WTC11 (cell line): ENCODE measurements around the gene PDK3. TPM values are rescaled to one million over a fixed set of nuclear protein-coding genes. Genes with fewer than 3 reads are reported as not detected.

ENCODE experiments used
- ATAC-seq: fragments of 200-7000 bp; cut with Tn5 transposase; 2 replicates; pipeline ENCODE4 v1.10.0; 2021; ENCODE audit warnings: mild to moderate bottlenecking, moderate library complexity
- CTCF ChIA-PET: fragments of 300-600 bp; sonication (Branson Sonifier 250); formaldehyde crosslinking; loops from one replicate; lab custom pipeline; 2021; ENCODE audit warnings: antibody characterized with exemption; lab: Charles Lee
- POLR2A ChIA-PET: fragments of 350-600 bp; sonication (Branson Sonifier 250); formaldehyde crosslinking; loops from one replicate; lab custom pipeline; 2021; ENCODE audit warnings: antibody characterized with exemption; lab: Charles Lee
- DNase-seq: peaks from one replicate; pipeline ENCODE4 v3.0.0; 2021; ENCODE audit warnings: low spot score
- H3K27ac Mint-ChIP-seq: 2 replicates; pipeline ENCODE4 v1.8.0; 2021; ENCODE audit warnings: mixed read lengths
- H3K27me3 Mint-ChIP-seq: 2 replicates; pipeline ENCODE4 v1.8.0; 2021; ENCODE audit warnings: low read depth, mild to moderate bottlenecking, moderate library complexity, mixed read lengths
- H3K36me3 Mint-ChIP-seq: 2 replicates; pipeline ENCODE4 v1.8.0; 2021; ENCODE audit warnings: mixed read lengths
- H3K4me1 Mint-ChIP-seq: 2 replicates; pipeline ENCODE4 v1.8.0; 2022; ENCODE audit warnings: mixed read lengths
- H3K4me3 Mint-ChIP-seq: 2 replicates; pipeline ENCODE4 v1.8.0; 2021; ENCODE audit warnings: mild to moderate bottlenecking, moderate library complexity, mixed read lengths
- H3K9me3 Mint-ChIP-seq: 2 replicates; pipeline ENCODE4 v1.8.0; 2021; ENCODE audit warnings: mixed read lengths
- CDX4 ChIP-seq: fragments of 250-450 bp; sonication (Bioruptor Pico); IDR thresholded peaks from 2 replicates; pipeline ENCODE4 v1.9.0; 2021; ENCODE audit warnings: moderate library complexity, mild to moderate bottlenecking, inconsistent platforms, borderline replicate concordance
- EMX1 ChIP-seq: fragments of 250-450 bp; sonication (Bioruptor Pico); IDR thresholded peaks from 2 replicates; pipeline ENCODE4 v1.8.0; 2021; ENCODE audit warnings: mild to moderate bottlenecking
- IRF2 ChIP-seq: sonication (generic); formaldehyde crosslinking; IDR thresholded peaks from 2 replicates; pipeline ENCODE4 v1.8.0; 2022; ENCODE audit warnings: low read depth, missing genetic modification reagents, borderline replicate concordance
- KAT7 ChIP-seq: sonication (generic); formaldehyde crosslinking; IDR thresholded peaks from 2 replicates; pipeline ENCODE4 v1.8.1; 2023; ENCODE audit warnings: missing genetic modification reagents, mild to moderate bottlenecking, borderline replicate concordance
- MLX ChIP-seq: sonication (generic); formaldehyde crosslinking; IDR thresholded peaks from 2 replicates; pipeline ENCODE4 v1.8.1; 2023; ENCODE audit warnings: mild to moderate bottlenecking, missing genetic modification reagents, moderate library complexity
- PRRX2 ChIP-seq: fragments of 250-450 bp; sonication (Bioruptor Pico); IDR thresholded peaks from 2 replicates; pipeline ENCODE4 v1.8.0; 2021; ENCODE audit warnings: mild to moderate bottlenecking
- SMAD4 ChIP-seq: sonication (generic); formaldehyde crosslinking; IDR thresholded peaks from 2 replicates; pipeline ENCODE4 v1.8.0; 2022; ENCODE audit warnings: mild to moderate bottlenecking, missing genetic modification reagents
- TEAD4 ChIP-seq: sonication (generic); formaldehyde crosslinking; IDR thresholded peaks from 2 replicates; pipeline ENCODE4 v1.8.0; 2022; ENCODE audit warnings: mild to moderate bottlenecking, missing genetic modification reagents
- ZNF263 ChIP-seq: sonication (generic); formaldehyde crosslinking; IDR thresholded peaks from 2 replicates; pipeline ENCODE4 v1.8.1; 2022; ENCODE audit warnings: low read depth, mild to moderate bottlenecking, moderate library complexity, missing genetic modification reagents
- ZNF416 ChIP-seq: fragments of 250-450 bp; sonication (Bioruptor Pico); IDR thresholded peaks from 2 replicates; pipeline ENCODE4 v1.9.0; 2021; ENCODE audit warnings: mild to moderate bottlenecking, inconsistent platforms
- ZNF423 ChIP-seq: fragments of 250-450 bp; sonication (Bioruptor Pico); IDR thresholded peaks from 2 replicates; pipeline ENCODE4 v2.1.2; 2022; ENCODE audit warnings: mild to moderate bottlenecking, moderate library complexity
- ZNF512 ChIP-seq: sonication (generic); formaldehyde crosslinking; IDR thresholded peaks from 2 replicates; pipeline ENCODE4 v1.8.1; 2022; ENCODE audit warnings: missing genetic modification reagents, borderline replicate concordance
- ZNF532 ChIP-seq: fragments of 250-450 bp; sonication (Bioruptor Pico); IDR thresholded peaks from 2 replicates; pipeline ENCODE4 v1.9.0; 2021; ENCODE audit warnings: mild to moderate bottlenecking, borderline replicate concordance
- ZNF671 ChIP-seq: fragments of 250-450 bp; sonication (Bioruptor Pico); IDR thresholded peaks from 2 replicates; pipeline ENCODE4 v1.8.0; 2021; ENCODE audit warnings: mild to moderate bottlenecking
- total RNA-seq: library from RNA; stranded (reverse); gene quantifications from 3 replicates; pipeline ENCODE4 v1.2.3, GENCODE V29; 2021
- TF ChIP-seq, protein P1 (sequence below): sonication (generic); formaldehyde crosslinking; IDR thresholded peaks from 2 replicates; pipeline ENCODE4 v1.8.0; 2022; ENCODE audit warnings: mild to moderate bottlenecking, missing genetic modification reagents
- TF ChIP-seq, protein P2 (sequence below): sonication (generic); formaldehyde crosslinking; IDR thresholded peaks from 2 replicates; pipeline ENCODE4 v1.8.1; 2023; ENCODE audit warnings: mild to moderate bottlenecking, missing genetic modification reagents, borderline replicate concordance

The PDK3 gene
- total RNA-seq, 1 experiment from 2014 or later: 34.4 TPM

DNA sequence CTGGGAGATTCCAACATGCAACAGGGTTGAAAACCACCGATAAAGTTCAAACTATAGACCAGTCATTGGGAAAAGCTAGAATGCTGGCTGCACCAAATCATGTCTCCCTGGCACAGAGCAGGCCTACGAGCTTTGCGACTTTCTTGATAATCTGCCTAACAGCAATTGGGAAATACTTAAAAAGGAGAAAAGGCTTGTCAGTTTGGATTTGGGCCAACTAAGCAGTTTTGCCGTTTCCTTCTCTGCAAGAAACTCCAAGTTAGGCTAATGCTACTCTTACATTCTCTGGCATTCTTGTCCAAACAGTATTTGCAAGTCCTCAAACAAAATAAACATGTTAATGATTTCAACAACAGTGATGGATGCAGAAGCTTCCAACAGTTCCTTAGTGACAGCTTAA is 87.9 kb downstream of the PDK3 start:
- CTCF ChIA-PET: interaction anchor here (0.7 kb wide), 1 partner anchor 157 kb away, joined by 3 read pairs; no protein-coding TSS in a partner anchor

GRCh38 chrX:24561121-24561520 is 96.0 kb downstream of the PDK3 start:
- ATAC-seq: no peak
- H3K36me3 Mint-ChIP-seq: peaks cover 7% of the 10 kb centered on the region
- no peak overlapping the region for H3K27ac Mint-ChIP-seq
- H3K4me3 Mint-ChIP-seq: no peak overlapping the region
- H3K9me3 Mint-ChIP-seq: no peaks in the 10 kb centered on the region
- CTCF ChIA-PET: no interaction called here
- no peak for DNase-seq
- TF ChIP-seq SMAD4 (CRISPR knock-in tag) (no peak), EMX1 (CRISPR knock-in tag) (no peak), KAT7 (CRISPR knock-in tag) (no peak), ZNF423 (CRISPR knock-in tag) (no peak), CDX4 (no peak), ZNF263 (CRISPR knock-in tag) (no peak), PRRX2 (no peak), ZNF512 (CRISPR knock-in tag) (no peak), ZNF532 (no peak), TEAD4 (no peak)
- no peaks in the 10 kb centered on the region for H3K4me1 Mint-ChIP-seq
- POLR2A ChIA-PET: no interaction called here
- no peaks in the 10 kb centered on the region for H3K27me3 Mint-ChIP-seq

More for the DNA sequence above, 87.9 kb downstream of the PDK3 start:
- DNase-seq: no peak
- Mint-ChIP-seq H3K9me3 (peaks cover 4% of the 10 kb centered on the region; the same call in 1 of the 2 replicates), H3K27ac (no peak overlapping the region), H3K4me3 (no peak overlapping the region), H3K36me3 (no peaks in the 10 kb centered on the region), H3K27me3 (no peaks in the 10 kb centered on the region), H3K4me1 (peaks cover 8% of the 10 kb centered on the region)
- ATAC-seq: no peak
- TF ChIP-seq TEAD4 (no peak), ZNF416 (CRISPR knock-in tag) (no peak)
- POLR2A ChIA-PET: no interaction called here

- POLR2A ChIA-PET: no interaction called here
- Mint-ChIP-seq H3K27me3 (no peaks in the 10 kb centered on the region), H3K4me3 (no peak overlapping the region), H3K27ac (no peak overlapping the region), H3K36me3 (peaks cover 7% of the 10 kb centered on the region), H3K4me1 (no peaks in the 10 kb centered on the region), H3K9me3 (no peaks in the 10 kb centered on the region)
- ATAC-seq (no peak), DNase-seq (no peak)
- TF ChIP-seq, protein P1, sequence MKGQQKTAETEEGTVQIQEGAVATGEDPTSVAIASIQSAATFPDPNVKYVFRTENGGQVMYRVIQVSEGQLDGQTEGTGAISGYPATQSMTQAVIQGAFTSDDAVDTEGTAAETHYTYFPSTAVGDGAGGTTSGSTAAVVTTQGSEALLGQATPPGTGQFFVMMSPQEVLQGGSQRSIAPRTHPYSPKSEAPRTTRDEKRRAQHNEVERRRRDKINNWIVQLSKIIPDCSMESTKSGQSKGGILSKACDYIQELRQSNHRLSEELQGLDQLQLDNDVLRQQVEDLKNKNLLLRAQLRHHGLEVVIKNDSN: no peak
- TF ChIP-seq ZNF671: no peak
- TF ChIP-seq, protein P2, sequence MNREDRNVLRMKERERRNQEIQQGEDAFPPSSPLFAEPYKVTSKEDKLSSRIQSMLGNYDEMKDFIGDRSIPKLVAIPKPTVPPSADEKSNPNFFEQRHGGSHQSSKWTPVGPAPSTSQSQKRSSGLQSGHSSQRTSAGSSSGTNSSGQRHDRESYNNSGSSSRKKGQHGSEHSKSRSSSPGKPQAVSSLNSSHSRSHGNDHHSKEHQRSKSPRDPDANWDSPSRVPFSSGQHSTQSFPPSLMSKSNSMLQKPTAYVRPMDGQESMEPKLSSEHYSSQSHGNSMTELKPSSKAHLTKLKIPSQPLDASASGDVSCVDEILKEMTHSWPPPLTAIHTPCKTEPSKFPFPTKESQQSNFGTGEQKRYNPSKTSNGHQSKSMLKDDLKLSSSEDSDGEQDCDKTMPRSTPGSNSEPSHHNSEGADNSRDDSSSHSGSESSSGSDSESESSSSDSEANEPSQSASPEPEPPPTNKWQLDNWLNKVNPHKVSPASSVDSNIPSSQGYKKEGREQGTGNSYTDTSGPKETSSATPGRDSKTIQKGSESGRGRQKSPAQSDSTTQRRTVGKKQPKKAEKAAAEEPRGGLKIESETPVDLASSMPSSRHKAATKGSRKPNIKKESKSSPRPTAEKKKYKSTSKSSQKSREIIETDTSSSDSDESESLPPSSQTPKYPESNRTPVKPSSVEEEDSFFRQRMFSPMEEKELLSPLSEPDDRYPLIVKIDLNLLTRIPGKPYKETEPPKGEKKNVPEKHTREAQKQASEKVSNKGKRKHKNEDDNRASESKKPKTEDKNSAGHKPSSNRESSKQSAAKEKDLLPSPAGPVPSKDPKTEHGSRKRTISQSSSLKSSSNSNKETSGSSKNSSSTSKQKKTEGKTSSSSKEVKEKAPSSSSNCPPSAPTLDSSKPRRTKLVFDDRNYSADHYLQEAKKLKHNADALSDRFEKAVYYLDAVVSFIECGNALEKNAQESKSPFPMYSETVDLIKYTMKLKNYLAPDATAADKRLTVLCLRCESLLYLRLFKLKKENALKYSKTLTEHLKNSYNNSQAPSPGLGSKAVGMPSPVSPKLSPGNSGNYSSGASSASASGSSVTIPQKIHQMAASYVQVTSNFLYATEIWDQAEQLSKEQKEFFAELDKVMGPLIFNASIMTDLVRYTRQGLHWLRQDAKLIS (CRISPR knock-in tag): no peak
- no peak for TF ChIP-seq IRF2 (CRISPR knock-in tag)
- TF ChIP-seq MLX (CRISPR knock-in tag): no peak
- CTCF ChIA-PET: no interaction called here
Observed at GRCh38 chrX:24563291-24564010, 98.4 kb downstream of the PDK3 start.
